ENCODE data around the gene VPS54.
"Not testable (repeated sequence)": the region's sequence is repeated elsewhere in the genome, so short reads cannot be mapped to it uniquely, and the experiment has no call there.

Gene VPS54

DNA sequence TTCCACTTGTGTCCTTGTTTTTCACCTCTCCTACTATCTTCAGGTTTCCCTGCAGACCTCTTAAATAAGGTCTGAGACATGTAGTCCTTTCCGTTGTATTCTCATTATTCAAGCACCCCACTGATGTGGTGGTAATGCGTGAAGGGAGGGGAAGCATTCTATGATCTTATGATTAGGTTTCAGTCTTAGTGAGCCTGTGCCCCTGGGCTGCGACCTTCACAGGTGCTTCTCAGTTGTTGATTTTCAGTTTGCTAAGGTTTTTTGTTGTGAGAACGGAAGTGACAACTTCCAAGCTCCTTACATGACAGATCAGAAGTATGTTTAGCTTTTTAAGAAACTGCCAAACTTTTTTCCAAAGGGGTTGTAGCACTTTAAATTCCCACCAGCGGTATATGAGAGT, 41.3 kb downstream of the VPS54 start:
- DNase-seq (ENCODE audit: low read depth), result peak; percentile 70
- no peak overlapping the region for H3K4me3 ChIP-seq (ENCODE audit: low read depth, low read length)
- TF ChIP-seq, protein P1, sequence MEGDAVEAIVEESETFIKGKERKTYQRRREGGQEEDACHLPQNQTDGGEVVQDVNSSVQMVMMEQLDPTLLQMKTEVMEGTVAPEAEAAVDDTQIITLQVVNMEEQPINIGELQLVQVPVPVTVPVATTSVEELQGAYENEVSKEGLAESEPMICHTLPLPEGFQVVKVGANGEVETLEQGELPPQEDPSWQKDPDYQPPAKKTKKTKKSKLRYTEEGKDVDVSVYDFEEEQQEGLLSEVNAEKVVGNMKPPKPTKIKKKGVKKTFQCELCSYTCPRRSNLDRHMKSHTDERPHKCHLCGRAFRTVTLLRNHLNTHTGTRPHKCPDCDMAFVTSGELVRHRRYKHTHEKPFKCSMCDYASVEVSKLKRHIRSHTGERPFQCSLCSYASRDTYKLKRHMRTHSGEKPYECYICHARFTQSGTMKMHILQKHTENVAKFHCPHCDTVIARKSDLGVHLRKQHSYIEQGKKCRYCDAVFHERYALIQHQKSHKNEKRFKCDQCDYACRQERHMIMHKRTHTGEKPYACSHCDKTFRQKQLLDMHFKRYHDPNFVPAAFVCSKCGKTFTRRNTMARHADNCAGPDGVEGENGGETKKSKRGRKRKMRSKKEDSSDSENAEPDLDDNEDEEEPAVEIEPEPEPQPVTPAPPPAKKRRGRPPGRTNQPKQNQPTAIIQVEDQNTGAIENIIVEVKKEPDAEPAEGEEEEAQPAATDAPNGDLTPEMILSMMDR (IDR thresholded peaks at IDR 0.05; ENCODE audit: low read depth, low read length, missing control alignments), result no peak

DNA sequence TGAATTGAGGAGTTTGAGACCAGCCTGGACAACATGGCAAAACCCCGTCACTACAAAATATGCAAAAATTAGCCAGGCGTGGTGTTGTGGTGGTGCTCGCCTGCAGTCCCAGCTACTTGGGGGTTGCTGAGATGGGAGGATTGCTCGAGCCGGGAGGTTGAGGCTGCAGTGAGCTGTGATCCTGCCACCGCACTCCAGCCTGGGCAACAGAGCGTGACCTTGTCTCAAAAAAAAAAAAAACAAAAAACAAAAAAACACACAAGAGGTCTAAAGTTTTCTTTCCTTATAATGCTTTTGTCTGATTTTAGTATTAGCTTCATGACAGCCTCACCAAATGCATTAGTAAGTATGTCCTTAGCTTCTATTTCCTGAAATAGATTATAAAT, 43.1 kb downstream of the VPS54 start:
- H3K4me3 ChIP-seq (ENCODE audit: low read depth, low read length), result no peak overlapping the region
- no peak for DNase-seq (ENCODE audit: low read depth)
- TF ChIP-seq, protein P1 (IDR thresholded peaks at IDR 0.05; ENCODE audit: low read depth, low read length, missing control alignments), result no peak

DNA sequence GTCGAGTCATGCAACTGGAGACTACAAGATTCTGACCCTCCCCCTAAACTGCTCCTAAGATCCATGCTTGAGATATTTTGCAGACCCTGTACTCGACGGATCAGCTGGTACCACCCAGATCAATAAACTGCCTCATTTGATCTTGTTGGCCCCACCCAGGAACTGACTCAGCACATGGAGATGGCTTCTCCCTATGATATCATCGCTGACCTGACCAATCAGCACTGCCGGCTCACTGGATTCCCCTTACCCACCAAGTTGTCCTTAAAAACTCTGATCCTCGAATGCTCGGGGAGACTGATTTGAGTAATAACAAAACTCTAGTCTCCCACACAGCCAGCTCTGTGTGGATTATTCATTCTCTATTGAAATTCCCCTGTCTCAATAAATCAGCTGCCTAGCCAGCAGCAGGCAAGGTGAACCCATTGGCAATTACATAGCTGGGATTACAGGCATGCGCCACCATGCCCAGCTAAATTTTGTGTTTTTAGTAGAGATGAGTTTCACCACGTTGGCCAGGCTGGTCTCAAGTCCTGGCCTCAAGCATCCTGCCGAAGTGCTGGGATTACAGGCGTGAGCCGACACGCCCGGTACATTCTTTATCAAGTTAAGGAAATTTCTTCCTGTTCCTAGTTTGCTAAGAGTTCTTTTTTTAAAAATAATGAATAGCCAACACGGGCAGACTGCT, 43.6 kb downstream of the VPS54 start:
- TF ChIP-seq, protein P1 (IDR thresholded peaks at IDR 0.05; ENCODE audit: low read depth, low read length, missing control alignments), result no peak
- no peak overlapping the region for H3K4me3 ChIP-seq (ENCODE audit: low read depth, low read length)
- no peak for DNase-seq (ENCODE audit: low read depth)

DNA sequence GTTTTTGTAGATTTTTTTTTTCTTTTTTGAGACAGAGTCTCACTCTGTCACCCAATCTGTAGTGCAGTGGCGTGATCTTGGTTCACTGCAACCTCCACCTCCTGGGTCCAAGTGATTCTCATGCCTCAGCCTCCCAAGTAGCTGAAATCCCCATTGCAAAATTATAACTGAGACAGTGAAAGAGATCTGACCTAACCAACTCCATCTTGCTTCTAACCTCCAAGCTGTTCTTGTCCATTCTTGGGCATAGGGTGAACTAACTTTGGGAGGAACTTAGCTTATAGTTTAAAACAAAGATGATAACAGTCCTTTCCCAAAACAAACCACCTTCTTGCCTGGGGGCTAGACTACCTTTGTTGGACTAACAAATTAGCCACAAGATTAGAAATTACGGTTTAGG, 44.2 kb downstream of the VPS54 start:
- DNase-seq (ENCODE audit: low read depth); H3K4me3 ChIP-seq (ENCODE audit: low read depth, low read length): not testable (repeated sequence)

DNA sequence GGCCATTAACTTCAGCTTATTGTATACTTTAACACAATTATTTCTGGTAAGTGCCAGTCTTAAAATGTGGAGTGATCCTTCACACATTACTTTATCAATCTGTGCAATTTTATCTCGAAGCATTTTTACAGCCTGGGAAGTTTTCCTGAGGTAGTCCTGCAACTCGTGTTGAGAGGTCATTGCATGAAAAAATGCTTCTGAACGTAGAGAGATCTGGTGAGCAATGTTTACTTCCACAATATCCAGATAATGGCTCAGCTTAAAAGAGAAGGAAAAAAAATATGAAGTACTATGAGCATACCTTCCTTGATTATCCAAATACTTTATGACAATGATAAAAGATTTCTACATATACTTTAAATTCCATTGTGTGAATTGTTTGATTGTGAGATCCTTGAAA, 57.0 kb downstream of the VPS54 start:
- no peak for DNase-seq (ENCODE audit: low read depth)
- TF ChIP-seq, protein P1 (IDR thresholded peaks at IDR 0.05; ENCODE audit: low read depth, low read length, missing control alignments), result no peak
- no peak overlapping the region for H3K4me3 ChIP-seq (ENCODE audit: low read depth, low read length)

DNA sequence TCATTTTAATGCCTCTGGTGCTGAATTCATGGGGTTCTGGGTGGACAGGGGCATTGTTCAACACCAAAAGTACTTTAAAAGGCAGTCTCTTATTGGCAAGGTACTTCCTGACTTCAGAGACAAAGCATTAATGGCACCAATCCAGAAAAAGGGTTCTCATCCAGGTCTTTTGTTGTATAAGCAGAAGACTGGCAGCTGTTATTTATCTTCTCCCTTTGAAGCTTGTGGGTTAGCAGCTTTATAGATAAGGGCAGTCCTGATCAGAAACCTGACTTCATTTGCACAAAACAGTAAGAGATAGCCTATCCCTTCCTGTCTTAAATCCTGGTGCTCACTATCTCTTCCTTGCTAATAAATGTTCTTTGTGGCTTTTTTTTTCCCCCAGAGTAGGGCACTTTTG, 68.8 kb downstream of the VPS54 start:
- TF ChIP-seq, protein P1 (IDR thresholded peaks at IDR 0.05; ENCODE audit: low read depth, low read length, missing control alignments), result no peak
- no peak overlapping the region for H3K4me3 ChIP-seq (ENCODE audit: low read depth, low read length)
- no peak for DNase-seq (ENCODE audit: low read depth)

DNA sequence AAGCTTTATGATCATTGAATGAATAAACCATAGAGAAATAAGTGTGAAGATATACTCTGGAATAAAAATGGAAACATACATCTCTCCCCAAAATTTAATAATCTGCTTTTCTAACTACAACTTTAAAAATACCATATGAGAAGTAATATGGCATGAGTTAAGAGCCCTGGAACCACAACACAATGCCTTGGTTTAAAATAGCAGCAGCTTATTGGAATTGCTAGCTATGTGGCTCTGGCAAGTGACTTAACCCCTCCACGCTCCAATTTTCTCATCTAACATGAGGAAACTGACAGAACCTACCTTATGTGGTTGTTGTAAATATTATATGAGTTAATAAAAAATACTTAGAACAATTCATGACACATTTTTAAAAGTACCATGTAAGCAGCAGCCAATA, 76.4 kb downstream of the VPS54 start:
- DNase-seq (ENCODE audit: low read depth), result no peak
- H3K4me3 ChIP-seq (ENCODE audit: low read depth, low read length), result no peak overlapping the region
- TF ChIP-seq, protein P1 (IDR thresholded peaks at IDR 0.05; ENCODE audit: low read depth, low read length, missing control alignments), result no peak

DNA sequence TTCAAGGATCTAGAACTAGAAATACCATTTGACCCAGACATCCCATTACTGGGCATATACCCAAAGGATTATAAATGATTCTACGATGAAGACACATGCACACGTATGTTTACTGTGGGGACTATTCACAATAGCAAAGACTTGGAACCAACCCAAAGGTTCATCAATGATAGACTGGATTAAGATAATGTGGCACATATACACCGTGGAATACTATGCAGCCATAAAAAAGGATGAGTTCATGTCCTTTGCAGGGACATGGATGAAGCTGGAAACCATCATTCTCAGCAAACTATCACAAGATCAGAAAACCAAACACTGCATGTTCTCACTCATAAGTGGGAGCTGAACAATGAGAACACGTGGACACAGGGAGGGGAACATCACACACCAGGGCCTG, 87.1 kb downstream of the VPS54 start:
- not testable (repeated sequence) for H3K4me3 ChIP-seq (ENCODE audit: low read depth, low read length); DNase-seq (ENCODE audit: low read depth)
